HL-60 (cell line): ENCODE data around the gene AKTIP.

ENCODE experiments used
- DNase-seq, 2 experiments: peaks; one replicate each; pipeline ENCODE4 v3.0.0-alpha.2; 2010 to 2020; ENCODE audit warnings: low read depth in 1 of 2, low spot score in 1 of 2
- H3K27ac ChIP-seq: fragments of 250-450 bp; sonication (Bioruptor Pico); replicated peaks from 2 replicates; pipeline ENCODE4 v1.5.1; 2020; ENCODE audit warnings: mild to moderate bottlenecking, moderate library complexity
- H3K27me3 ChIP-seq: fragments of 250-450 bp; sonication (Bioruptor Pico); 2 replicates; pipeline ENCODE4 v1.5.1; 2021; ENCODE audit warnings: mild to moderate bottlenecking, moderate library complexity; ENCODE audit not compliant: insufficient read depth, poor library complexity, severe bottlenecking
- H3K4me3 ChIP-seq: replicated peaks from 2 replicates; pipeline ENCODE4 v1.5.1; 2011; ENCODE audit warnings: mild to moderate bottlenecking, control low read depth, low read length; ENCODE audit not compliant: insufficient read depth
- CTCF ChIP-seq: IDR thresholded peaks from one replicate; pipeline ENCODE4 v1.5.1; 2011; ENCODE audit warnings: low read length, control low read depth, inconsistent platforms; ENCODE audit not compliant: insufficient read depth
- GABPA ChIP-seq: IDR thresholded peaks from 2 replicates; pipeline ENCODE4 v1.6.1; 2012; ENCODE audit warnings: low read depth
- POLR2AphosphoS5 ChIP-seq: IDR thresholded peaks from 2 replicates; pipeline ENCODE4 v1.6.1; 2012; ENCODE audit warnings: low read depth
- REST ChIP-seq: IDR thresholded peaks from 2 replicates; pipeline ENCODE4 v1.6.1; 2012; ENCODE audit warnings: low read depth; ENCODE audit not compliant: insufficient replicate concordance
- SPI1 ChIP-seq: IDR thresholded peaks from 2 replicates; pipeline ENCODE4 v1.6.1; 2012; ENCODE audit warnings: low read depth, mild to moderate bottlenecking, borderline replicate concordance

Gene AKTIP

GRCh38 chr16:53511084-53511402, 8.0 kb upstream of the AKTIP start:
- H3K27ac ChIP-seq = no peak overlapping the region
- TF ChIP-seq CTCF (no peak), SPI1 (no peak), POLR2AphosphoS5 (no peak), GABPA (no peak), REST (no peak)
- H3K27me3 ChIP-seq = no peaks in the 10 kb centered on the region
- DNase-seq = no peak
- H3K4me3 ChIP-seq = no peak overlapping the region

GRCh38 chr16:53510704-53511070, 7.7 kb upstream of the AKTIP start:
- TF ChIP-seq SPI1 = no peak
- TF ChIP-seq REST = no peak
- no peak for TF ChIP-seq CTCF
- TF ChIP-seq POLR2AphosphoS5 = no peak
- TF ChIP-seq GABPA = no peak
- Histone ChIP-seq H3K27me3 (no peaks in the 10 kb centered on the region), H3K4me3 (no peak overlapping the region), H3K27ac (no peak overlapping the region)
- DNase-seq = no peak

- H3K27me3 ChIP-seq = no peaks in the 10 kb centered on the region
- TF ChIP-seq CTCF (peak; percentile 92), GABPA (no peak)
- no peak overlapping the region for H3K4me3 ChIP-seq
- no peak overlapping the region for H3K27ac ChIP-seq
- peak; percentile 39 to 41 for DNase-seq
Observed at GRCh38 chr16:53509906-53510703, 7.1 kb upstream of the AKTIP start.
